Measurements from ENCODE around the gene TRAF2. TPM values are rescaled to one million over a fixed set of nuclear protein-coding genes. Genes with fewer than 3 reads are reported as not detected.

The TRAF2 gene
- total RNA-seq, 1 donor from 2014 or later: 14.4 TPM

- Histone ChIP-seq H4K20me1 (ENCODE audit: insufficient read depth, low read length) (peaks cover 41% of the 10 kb centered on the region), H3K79me2 (ENCODE audit: insufficient read depth, low read length) (peaks cover 78% of the 10 kb centered on the region), H3K27me3 (ENCODE audit: insufficient read depth, low read length) (no peaks in the 10 kb centered on the region), H3K27ac (ENCODE audit: low read depth, low read length) (no peak overlapping the region), H3K9me3 (ENCODE audit: insufficient read depth, low read depth, low read length) (no peaks in the 10 kb centered on the region), H3K9ac (ENCODE audit: low read length) (no peak overlapping the region), H3K36me3 (ENCODE audit: insufficient read depth, low read length) (no peaks in the 10 kb centered on the region), H3K4me2 (ENCODE audit: low read length) (no peak overlapping the region), H3K4me1 (ENCODE audit: insufficient read depth, low read length) (no peaks in the 10 kb centered on the region), H3K4me3 (ENCODE audit: insufficient read depth, low read depth, low read length) (no peak overlapping the region), H2AFZ (ENCODE audit: low read depth, low read length) (no peak overlapping the region)
- no peak overlapping the region for H3K27ac Mint-ChIP-seq (ENCODE audit: unreplicated experiment)
- DNase-seq (ENCODE audit: low read depth) (no peak), FAIRE-seq (no peak)
- peaks cover 4% of the 10 kb centered on the region for H3K4me1 Mint-ChIP-seq (ENCODE audit: low read depth, unreplicated experiment)
- H3K27me3 Mint-ChIP-seq (ENCODE audit: low read depth, unreplicated experiment): no peaks in the 10 kb centered on the region
- no peak overlapping the region for H3K4me3 Mint-ChIP-seq (ENCODE audit: unreplicated experiment)
- TF ChIP-seq EZH2 (IDR thresholded peaks at IDR 0.05; ENCODE audit: insufficient read depth, low read length) (no peak), CTCF (IDR thresholded peaks at IDR 0.05; ENCODE audit: insufficient read depth, low read depth, low read length) (no peak)
- peaks cover 2% of the 10 kb centered on the region for H3K9me3 Mint-ChIP-seq (ENCODE audit: unreplicated experiment)
- H3K36me3 Mint-ChIP-seq (ENCODE audit: low read depth, unreplicated experiment): peaks cover 9% of the 10 kb centered on the region
Observed at GRCh38 chr9:136890661-136891060, 4.3 kb downstream of the TRAF2 start.

- peaks cover 3% of the 10 kb centered on the region for H3K4me1 ChIP-seq (ENCODE audit: insufficient read depth, low read length)
- H2AFZ ChIP-seq (ENCODE audit: low read depth, low read length): no peak overlapping the region
- Mint-ChIP-seq H3K4me1 (ENCODE audit: low read depth, unreplicated experiment) (peaks cover under 1% of the 10 kb centered on the region), H3K36me3 (ENCODE audit: low read depth, unreplicated experiment) (peaks cover 9% of the 10 kb centered on the region), H3K27ac (ENCODE audit: unreplicated experiment) (no peak overlapping the region), H3K27me3 (ENCODE audit: low read depth, unreplicated experiment) (no peaks in the 10 kb centered on the region), H3K9me3 (ENCODE audit: unreplicated experiment) (peaks cover 2% of the 10 kb centered on the region), H3K4me3 (ENCODE audit: unreplicated experiment) (no peak overlapping the region)
- peaks cover 55% of the 10 kb centered on the region for H3K79me2 ChIP-seq (ENCODE audit: insufficient read depth, low read length)
- no peak for TF ChIP-seq EZH2 (IDR thresholded peaks at IDR 0.05; ENCODE audit: insufficient read depth, low read length)
- no peak for TF ChIP-seq CTCF (IDR thresholded peaks at IDR 0.05; ENCODE audit: insufficient read depth, low read depth, low read length)
- no peak for DNase-seq (ENCODE audit: low read depth)
- no peak for FAIRE-seq
- peaks cover 4% of the 10 kb centered on the region for H3K36me3 ChIP-seq (ENCODE audit: insufficient read depth, low read length)
- H3K9ac ChIP-seq (ENCODE audit: low read length): no peak overlapping the region
- no peak overlapping the region for H3K4me3 ChIP-seq (ENCODE audit: insufficient read depth, low read depth, low read length)
- H3K9me3 ChIP-seq (ENCODE audit: insufficient read depth, low read depth, low read length): no peaks in the 10 kb centered on the region
- H3K27ac ChIP-seq (ENCODE audit: low read depth, low read length): no peak overlapping the region
- H3K27me3 ChIP-seq (ENCODE audit: insufficient read depth, low read length): no peaks in the 10 kb centered on the region
- H4K20me1 ChIP-seq (ENCODE audit: insufficient read depth, low read length): peaks cover 37% of the 10 kb centered on the region
- H3K4me2 ChIP-seq (ENCODE audit: low read length): no peak overlapping the region
Observed at GRCh38 chr9:136896027-136896426, 9.7 kb downstream of the TRAF2 start.

- Histone ChIP-seq H3K9me3 (ENCODE audit: insufficient read depth, low read depth, low read length) (no peaks in the 10 kb centered on the region), H3K27ac (ENCODE audit: low read depth, low read length) (no peak overlapping the region), H3K4me2 (ENCODE audit: low read length) (no peak overlapping the region), H3K27me3 (ENCODE audit: insufficient read depth, low read length) (no peaks in the 10 kb centered on the region), H4K20me1 (ENCODE audit: insufficient read depth, low read length) (peaks cover 41% of the 10 kb centered on the region), H3K9ac (ENCODE audit: low read length) (no peak overlapping the region), H3K4me1 (ENCODE audit: insufficient read depth, low read length) (peaks cover 17% of the 10 kb centered on the region), H3K79me2 (ENCODE audit: insufficient read depth, low read length) (peaks cover 38% of the 10 kb centered on the region), H3K4me3 (ENCODE audit: insufficient read depth, low read depth, low read length) (no peak overlapping the region), H3K36me3 (ENCODE audit: insufficient read depth, low read length) (peaks cover 4% of the 10 kb centered on the region), H2AFZ (ENCODE audit: low read depth, low read length) (no peak overlapping the region)
- no peak for DNase-seq (ENCODE audit: low read depth)
- TF ChIP-seq CTCF (IDR thresholded peaks at IDR 0.05; ENCODE audit: insufficient read depth, low read depth, low read length) (no peak), EZH2 (IDR thresholded peaks at IDR 0.05; ENCODE audit: insufficient read depth, low read length) (no peak)
- Mint-ChIP-seq H3K4me1 (ENCODE audit: low read depth, unreplicated experiment) (peaks cover 17% of the 10 kb centered on the region), H3K36me3 (ENCODE audit: low read depth, unreplicated experiment) (peaks cover 10% of the 10 kb centered on the region), H3K4me3 (ENCODE audit: unreplicated experiment) (no peak overlapping the region), H3K27ac (ENCODE audit: unreplicated experiment) (no peak overlapping the region), H3K9me3 (ENCODE audit: unreplicated experiment) (peaks cover 2% of the 10 kb centered on the region), H3K27me3 (ENCODE audit: low read depth, unreplicated experiment) (no peaks in the 10 kb centered on the region)
- no peak for FAIRE-seq
Observed at GRCh38 chr9:136898483-136899100, 12.3 kb downstream of the TRAF2 start.

Data from astrocyte (in vitro differentiated cells and primary cell).